ENCODE measurements around the gene PPP1R8. TPM values are rescaled to one million over a fixed set of nuclear protein-coding genes. Genes with fewer than 3 reads are reported as not detected.

PPP1R8 gene
- total RNA-seq, 2 donors from 2014 or later: 45.0 to 48.1 TPM

- Mint-ChIP-seq H3K4me3 (no peak overlapping the region), H3K27me3 (ENCODE audit: insufficient read depth) (no peaks in the 10 kb centered on the region), H3K36me3 (ENCODE audit: low read depth) (peaks cover 25% of the 10 kb centered on the region), H3K9me3 (no peaks in the 10 kb centered on the region), H3K27ac (peak overlapping the region; percentile 22), H3K4me1 (peaks cover 3% of the 10 kb centered on the region)
- H3K27me3 ChIP-seq (ENCODE audit: control insufficient read depth, insufficient read depth, low read length, poor library complexity, severe bottlenecking): no peaks in the 10 kb centered on the region
- WGBS, 2 experiments (ENCODE audit: insufficient coverage in 1 of 2, insufficient read length in 1 of 2): 93 to 100% methylated on average over 4 to 6 of the region's 6 CpGs
- no peaks in the 10 kb centered on the region for H3K9me3 ChIP-seq (ENCODE audit: control insufficient read depth, low read length)
- no peak for DNase-seq
- no peak overlapping the region for H3K27ac ChIP-seq (ENCODE audit: low read depth, low read length)
- TF ChIP-seq, protein P1, sequence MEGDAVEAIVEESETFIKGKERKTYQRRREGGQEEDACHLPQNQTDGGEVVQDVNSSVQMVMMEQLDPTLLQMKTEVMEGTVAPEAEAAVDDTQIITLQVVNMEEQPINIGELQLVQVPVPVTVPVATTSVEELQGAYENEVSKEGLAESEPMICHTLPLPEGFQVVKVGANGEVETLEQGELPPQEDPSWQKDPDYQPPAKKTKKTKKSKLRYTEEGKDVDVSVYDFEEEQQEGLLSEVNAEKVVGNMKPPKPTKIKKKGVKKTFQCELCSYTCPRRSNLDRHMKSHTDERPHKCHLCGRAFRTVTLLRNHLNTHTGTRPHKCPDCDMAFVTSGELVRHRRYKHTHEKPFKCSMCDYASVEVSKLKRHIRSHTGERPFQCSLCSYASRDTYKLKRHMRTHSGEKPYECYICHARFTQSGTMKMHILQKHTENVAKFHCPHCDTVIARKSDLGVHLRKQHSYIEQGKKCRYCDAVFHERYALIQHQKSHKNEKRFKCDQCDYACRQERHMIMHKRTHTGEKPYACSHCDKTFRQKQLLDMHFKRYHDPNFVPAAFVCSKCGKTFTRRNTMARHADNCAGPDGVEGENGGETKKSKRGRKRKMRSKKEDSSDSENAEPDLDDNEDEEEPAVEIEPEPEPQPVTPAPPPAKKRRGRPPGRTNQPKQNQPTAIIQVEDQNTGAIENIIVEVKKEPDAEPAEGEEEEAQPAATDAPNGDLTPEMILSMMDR (conservative IDR thresholded peaks at IDR 0.05): no peak
- H3K36me3 ChIP-seq (ENCODE audit: control insufficient read depth, insufficient read depth, low read length): peaks cover 52% of the 10 kb centered on the region
- no peak overlapping the region for H3K4me3 ChIP-seq (ENCODE audit: low read length)
- no peak overlapping the region for H3K9ac ChIP-seq (ENCODE audit: extremely low read depth, low read length, poor library complexity, severe bottlenecking)
- no peaks in the 10 kb centered on the region for H3K4me1 ChIP-seq (ENCODE audit: control insufficient read depth, insufficient read depth, low read length)
Measured at GRCh38 chr1:27811741-27812500, 18.7 kb upstream of the PPP1R8 start.

DNA sequence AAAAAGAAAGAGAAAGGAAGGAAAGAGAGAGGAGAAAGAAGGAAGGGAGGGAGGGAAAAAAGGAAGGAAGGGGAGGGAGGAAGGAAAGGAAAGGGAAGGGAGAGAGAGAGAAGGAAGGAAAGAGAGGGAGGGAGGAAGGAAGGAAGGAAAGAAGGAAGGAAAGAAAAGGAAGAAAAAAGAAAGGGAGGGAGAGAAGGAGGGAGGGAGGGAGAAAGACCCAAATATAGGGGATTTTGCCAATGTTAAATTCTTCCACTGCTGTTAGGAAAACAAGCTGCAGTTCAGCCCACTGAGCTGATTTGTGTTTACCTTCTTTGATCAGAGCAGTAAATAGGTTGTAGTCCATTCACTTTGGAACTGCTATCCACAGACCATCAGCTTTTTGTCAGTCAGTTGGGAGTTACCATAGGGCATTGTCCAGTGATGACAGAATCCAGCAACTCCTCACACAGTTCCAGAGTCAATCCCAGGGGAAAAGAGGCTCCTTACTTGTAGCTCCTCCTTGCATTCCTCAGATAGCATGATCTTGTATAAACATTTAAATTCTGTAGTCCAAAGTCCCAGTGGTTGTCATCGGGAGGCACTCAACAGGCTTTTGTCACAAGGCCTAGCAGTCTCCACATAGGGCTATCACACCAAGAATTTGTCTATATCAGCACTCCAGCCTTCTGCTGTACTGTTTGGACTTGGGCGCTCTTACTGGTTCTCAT, 13.5 kb upstream of the PPP1R8 start:
- Mint-ChIP-seq H3K27ac (peak overlapping the region; percentile 95), H3K27me3 (ENCODE audit: insufficient read depth) (no peaks in the 10 kb centered on the region), H3K36me3 (ENCODE audit: low read depth) (peaks cover 26% of the 10 kb centered on the region), H3K4me3 (peak overlapping the region; percentile 16), H3K4me1 (peaks cover 12% of the 10 kb centered on the region), H3K9me3 (no peaks in the 10 kb centered on the region)
- no peaks in the 10 kb centered on the region for H3K9me3 ChIP-seq (ENCODE audit: control insufficient read depth, low read length)
- H3K27me3 ChIP-seq (ENCODE audit: control insufficient read depth, insufficient read depth, low read length, poor library complexity, severe bottlenecking): no peaks in the 10 kb centered on the region
- peak overlapping the region; percentile 65 for H3K9ac ChIP-seq (ENCODE audit: extremely low read depth, low read length, poor library complexity, severe bottlenecking)
- TF ChIP-seq, protein P1 (conservative IDR thresholded peaks at IDR 0.05): no peak
- peak overlapping the region; percentile 74 for H3K4me3 ChIP-seq (ENCODE audit: low read length)
- peaks cover 72% of the 10 kb centered on the region for H3K36me3 ChIP-seq (ENCODE audit: control insufficient read depth, insufficient read depth, low read length)
- H3K27ac ChIP-seq (ENCODE audit: low read depth, low read length): peak overlapping the region; percentile 61
- 57 to 70% methylated on average over 1 to 2 of the region's 2 CpGs for WGBS, 2 experiments (ENCODE audit: insufficient coverage in 1 of 2, insufficient read length in 1 of 2)
- H3K4me1 ChIP-seq (ENCODE audit: control insufficient read depth, insufficient read depth, low read length): peaks cover 3% of the 10 kb centered on the region
- peak; percentile 56 for DNase-seq

- H3K27me3 ChIP-seq (ENCODE audit: control insufficient read depth, insufficient read depth, low read length, poor library complexity, severe bottlenecking): no peaks in the 10 kb centered on the region
- Mint-ChIP-seq H3K36me3 (ENCODE audit: low read depth) (peaks cover 21% of the 10 kb centered on the region), H3K4me3 (no peak overlapping the region), H3K27ac (no peak overlapping the region), H3K9me3 (no peaks in the 10 kb centered on the region), H3K27me3 (ENCODE audit: insufficient read depth) (no peaks in the 10 kb centered on the region), H3K4me1 (peaks cover 12% of the 10 kb centered on the region)
- TF ChIP-seq, protein P1 (conservative IDR thresholded peaks at IDR 0.05): no peak
- WGBS, 2 experiments (ENCODE audit: insufficient coverage in 1 of 2, insufficient read length in 1 of 2): 91 to 95% methylated on average over 4 to 8 of the region's 8 CpGs
- no peaks in the 10 kb centered on the region for H3K9me3 ChIP-seq (ENCODE audit: control insufficient read depth, low read length)
- H3K4me1 ChIP-seq (ENCODE audit: control insufficient read depth, insufficient read depth, low read length): peaks cover 3% of the 10 kb centered on the region
- DNase-seq: no peak
- peaks cover 66% of the 10 kb centered on the region for H3K36me3 ChIP-seq (ENCODE audit: control insufficient read depth, insufficient read depth, low read length)
- H3K27ac ChIP-seq (ENCODE audit: low read depth, low read length): no peak overlapping the region
- H3K9ac ChIP-seq (ENCODE audit: extremely low read depth, low read length, poor library complexity, severe bottlenecking): no peak overlapping the region
- H3K4me3 ChIP-seq (ENCODE audit: low read length): no peak overlapping the region
Measured at GRCh38 chr1:27821761-27822315, 8.7 kb upstream of the PPP1R8 start.
